Measurements from ENCODE around the gene PRKCA.
A peak's percentile ranks its signal among the peaks of the same experiment; 100 is the strongest.

The PRKCA gene

GRCh38 chr17:66753126-66753920 lies 450.9 kb downstream of the PRKCA start:
- no peak for DNase-seq

GRCh38 chr17:66755101-66755943 lies 452.9 kb downstream of the PRKCA start:
- DNase-seq = peak; percentile 60

DNA sequence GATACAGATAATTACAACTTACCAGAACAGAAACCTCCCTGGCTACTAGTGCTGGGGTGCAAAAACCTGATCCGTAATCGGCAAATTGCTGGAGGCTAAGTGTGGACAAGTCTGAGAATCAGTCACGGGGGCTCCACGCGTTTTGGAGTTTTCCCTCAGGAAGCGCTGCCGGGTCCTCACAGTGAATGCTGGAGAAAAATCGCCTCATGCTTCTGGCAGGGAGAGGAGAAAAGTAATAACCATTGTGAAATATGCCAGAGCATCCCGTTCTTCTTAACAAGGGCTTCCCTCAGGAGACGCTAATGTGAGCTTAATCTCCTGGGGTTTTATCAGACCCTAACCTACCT lies 453.5 kb downstream of the PRKCA start:
- DNase-seq = no peak

- no peak for DNase-seq
These were observed 457.9 kb downstream of the PRKCA start for GRCh38 chr17:66760324-66760723.

DNA sequence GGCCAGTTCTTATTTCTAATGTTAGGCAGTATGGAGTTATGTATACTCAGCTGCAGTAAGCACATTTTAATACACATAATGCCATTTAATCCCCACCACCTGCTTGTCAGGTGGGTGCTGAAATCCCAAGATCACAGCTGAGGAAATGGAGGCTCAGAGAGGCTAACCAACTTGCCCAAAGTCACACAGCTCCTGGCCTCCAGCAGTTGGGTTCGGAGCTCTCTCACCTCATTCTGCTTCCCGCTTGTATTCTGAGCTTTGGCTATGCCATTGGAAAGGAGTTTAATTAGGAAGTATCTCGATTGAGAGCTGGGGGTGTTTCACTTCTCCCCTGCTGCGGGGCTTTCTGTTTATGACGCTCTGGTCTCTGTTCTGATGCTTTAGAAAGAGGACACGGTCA lies 459.9 kb downstream of the PRKCA start:
- no peak for DNase-seq

DNA sequence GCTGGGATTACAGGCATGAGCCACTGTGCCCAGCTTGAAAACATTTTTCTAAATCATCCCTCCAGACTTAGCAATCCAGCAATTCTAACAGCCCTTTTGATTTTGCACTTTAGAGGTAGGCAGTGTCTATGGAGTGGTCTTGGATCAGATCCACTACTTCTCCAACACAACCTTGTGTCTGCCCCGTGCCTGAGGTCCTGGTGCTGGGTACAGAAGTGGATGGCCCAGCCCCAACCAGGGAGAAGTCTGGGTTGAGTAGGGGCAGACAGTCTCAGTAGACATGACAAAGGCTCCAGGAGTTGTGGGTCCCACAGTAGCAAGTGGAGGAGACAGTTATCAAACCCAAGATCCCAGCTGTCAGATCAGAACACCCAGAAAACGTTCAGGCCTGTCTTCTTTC lies 460.6 kb downstream of the PRKCA start:
- no peak for DNase-seq

DNA sequence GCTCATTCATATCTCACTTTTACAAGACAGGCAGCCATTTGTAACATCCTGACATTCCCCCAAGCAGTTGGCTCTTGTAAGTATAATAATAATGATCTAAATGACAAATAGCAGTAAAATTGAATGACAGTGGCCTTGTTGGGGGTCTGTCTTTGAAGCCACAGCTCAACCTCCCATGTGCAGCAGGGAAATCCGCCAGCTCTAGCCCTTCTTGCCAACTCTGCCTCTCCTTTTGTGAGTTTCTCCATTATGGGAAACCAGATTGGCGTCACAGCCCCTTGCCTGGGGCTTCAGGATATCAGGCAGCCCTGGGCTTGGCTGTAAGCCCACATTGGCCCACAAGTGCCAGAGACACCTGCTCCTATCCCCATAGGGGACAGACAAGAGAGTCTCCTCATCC lies 462.1 kb downstream of the PRKCA start:
- DNase-seq = no peak

GRCh38 chr17:66767154-66767933 lies 464.9 kb downstream of the PRKCA start:
- DNase-seq = no peak

DNA sequence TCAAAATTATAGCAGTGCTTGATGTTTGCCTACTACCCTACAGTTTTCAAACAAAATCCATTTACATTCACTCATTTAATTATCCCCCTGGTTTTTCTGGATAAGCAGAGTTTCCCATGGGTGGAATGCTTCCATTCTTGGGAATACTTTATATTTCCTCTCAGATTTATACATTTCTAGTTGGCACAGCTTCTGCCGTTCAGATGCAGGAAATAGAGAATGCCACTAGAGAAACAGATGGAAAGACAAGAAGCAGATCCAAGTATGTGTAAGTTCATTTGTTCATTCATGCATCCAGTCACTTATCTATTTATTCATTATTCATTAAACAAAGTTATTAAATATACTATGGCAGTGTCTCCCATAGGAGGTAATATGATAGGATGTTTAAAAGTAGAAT lies 467.5 kb downstream of the PRKCA start:
- no peak for DNase-seq

GRCh38 chr17:66772148-66772812 lies 469.9 kb downstream of the PRKCA start:
- no peak for DNase-seq

- no peak for DNase-seq
These were observed 472.9 kb downstream of the PRKCA start for GRCh38 chr17:66775271-66775670.

GRCh38 chr17:66775881-66776400 lies 473.5 kb downstream of the PRKCA start:
- DNase-seq = no peak

GRCh38 chr17:66776999-66777688 lies 474.7 kb downstream of the PRKCA start:
- no peak for DNase-seq

DNA sequence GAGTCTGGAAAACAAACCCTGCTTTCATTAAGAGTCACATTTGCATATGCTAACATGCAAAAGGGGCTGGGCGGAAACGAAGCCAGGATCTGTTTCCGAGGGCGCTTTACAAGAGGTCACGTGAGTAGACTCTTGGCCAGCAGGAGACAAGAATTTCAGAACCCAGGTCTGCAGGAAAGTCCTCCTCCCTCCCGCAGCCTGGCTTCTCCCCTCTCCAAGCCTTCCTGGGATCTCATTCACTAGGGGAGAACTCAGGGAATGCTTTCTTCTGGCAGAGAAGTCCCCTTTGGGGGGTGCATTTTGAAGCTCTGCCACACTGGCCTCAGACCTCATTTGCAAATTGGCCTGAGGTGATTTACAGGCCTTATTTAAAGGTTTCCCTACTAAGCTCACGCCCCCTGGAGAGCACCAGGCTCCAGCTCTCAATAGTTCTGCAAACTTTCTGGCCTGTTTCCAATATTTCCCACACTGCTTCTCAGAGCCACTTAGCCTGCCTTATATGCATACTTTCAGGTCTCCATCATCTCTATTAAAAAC lies 475.3 kb downstream of the PRKCA start:
- DNase-seq = no peak

DNA sequence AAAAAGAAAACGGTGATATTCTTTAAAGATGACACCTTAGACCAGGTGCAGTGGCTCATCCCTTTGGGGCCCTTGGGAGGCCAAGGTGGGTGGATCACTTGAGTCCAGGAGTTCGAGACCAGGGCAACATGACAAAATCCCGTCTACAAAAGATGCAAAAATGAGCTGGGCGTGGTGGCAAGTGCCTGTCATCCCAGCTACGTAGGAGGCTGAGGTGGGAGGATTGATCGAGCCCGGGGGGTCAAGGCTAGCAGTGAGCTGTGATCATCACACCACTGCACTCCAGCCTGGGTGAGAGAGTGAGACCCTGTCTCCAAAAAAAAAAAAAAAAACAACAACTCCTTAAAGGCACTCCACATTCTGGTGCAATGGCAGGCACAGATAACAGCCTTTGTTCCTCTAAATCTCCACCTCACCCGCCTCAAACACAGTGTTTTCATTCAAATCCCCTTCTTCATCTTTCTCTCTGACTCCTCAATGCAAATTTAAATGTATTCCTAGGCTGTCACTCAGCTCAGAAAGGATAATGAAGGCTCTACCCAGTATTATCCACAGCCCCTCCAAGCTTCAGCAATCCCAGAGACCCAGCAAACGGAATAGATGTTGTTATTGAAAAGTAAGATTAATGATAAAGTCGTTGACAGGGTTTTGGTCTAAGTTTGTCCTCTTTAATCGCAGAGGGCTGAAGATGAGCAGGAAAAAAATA lies 476.3 kb downstream of the PRKCA start:
- no peak for DNase-seq

DNA sequence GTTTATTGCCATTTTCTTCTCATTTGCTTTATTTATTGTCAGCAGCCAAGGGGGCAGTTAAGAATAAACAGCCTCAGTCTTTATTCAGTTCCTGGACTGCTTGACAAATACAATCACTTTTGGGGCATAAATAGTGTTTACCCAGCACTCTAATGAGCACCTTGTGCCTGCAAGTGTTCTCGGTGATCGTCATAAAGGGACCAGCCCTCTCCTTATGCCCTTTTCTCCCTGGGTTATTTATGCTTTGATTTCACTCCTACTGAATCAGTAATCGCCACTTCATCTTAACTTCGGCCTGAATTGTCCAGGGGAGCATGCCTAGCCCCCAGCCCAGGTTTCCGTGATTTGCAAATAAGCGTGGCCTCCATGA lies 476.8 kb downstream of the PRKCA start:
- DNase-seq = no peak

- DNase-seq = no peak
These were observed 478.7 kb downstream of the PRKCA start for GRCh38 chr17:66781135-66781534.

GRCh38 chr17:66782851-66783250 lies 480.4 kb downstream of the PRKCA start:
- DNase-seq = no peak

- DNase-seq = no peak
These were observed 481.4 kb downstream of the PRKCA start for GRCh38 chr17:66783656-66784381.

DNA sequence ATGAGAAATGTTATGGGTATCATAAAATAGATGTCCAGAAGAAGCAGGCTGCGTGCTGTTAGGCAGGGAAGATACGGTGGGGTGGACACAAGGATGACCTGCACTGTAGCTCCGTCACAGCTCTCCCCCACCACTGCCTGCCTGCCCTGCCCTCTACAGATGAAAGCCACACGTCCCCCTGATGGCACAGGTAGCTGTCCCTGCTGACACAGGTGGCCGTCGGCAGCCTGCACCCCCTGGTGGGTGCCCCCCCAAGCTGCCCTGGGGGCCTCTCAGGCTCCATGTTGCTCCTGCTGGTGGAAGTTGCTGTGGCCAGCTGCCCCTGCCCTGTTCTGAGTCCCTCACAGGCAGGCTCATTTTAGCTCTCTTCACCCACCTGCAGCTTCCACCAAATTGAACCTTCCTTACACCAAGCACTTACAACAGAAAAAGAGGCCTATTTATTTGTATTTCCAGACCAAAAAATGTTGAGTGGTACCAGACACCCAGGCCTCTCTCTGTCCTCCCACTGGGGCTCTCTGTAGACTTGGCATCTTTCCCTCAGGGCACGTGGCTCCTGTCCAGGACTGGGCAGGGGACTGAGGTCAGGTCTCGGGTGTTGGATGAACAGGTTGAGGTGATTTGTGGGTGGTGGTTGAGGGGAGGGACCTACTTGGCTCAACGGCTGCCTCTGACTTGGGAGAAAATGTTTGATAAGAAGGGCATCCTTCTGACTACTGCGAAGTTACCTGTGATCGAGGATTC lies 482.4 kb downstream of the PRKCA start:
- no peak for DNase-seq
